ENCODE data around the gene DAP. TPM values are rescaled to one million over a fixed set of nuclear protein-coding genes. Genes with fewer than 3 reads are reported as not detected.

DAP gene
- total and polyA plus RNA-seq, 2 experiments from 2014 or later, result 35.7 to 37.6 TPM

GRCh38 chr5:10633271-10634049, 127.6 kb downstream of the DAP start:
- Histone ChIP-seq H3F3A (replicated peaks; ENCODE audit: low read depth) (0 out of 2 replicates have a peak, but pooled peaks cover 11% of the 10 kb centered on the region), H3K9me2 (ENCODE audit: insufficient read depth) (0 out of 2 replicates have a peak, but pooled peaks cover 2% of the 10 kb centered on the region), H3K79me2 (replicated peaks; ENCODE audit: insufficient read depth) (peaks cover 7% of the 10 kb centered on the region), H4K20me1 (replicated peaks; ENCODE audit: insufficient read depth) (no peaks in the 10 kb centered on the region), H3K4me3 (no peak overlapping the region), H3K27me3 (ENCODE audit: insufficient read depth) (no peaks in the 10 kb centered on the region), H3K4me1 (ENCODE audit: insufficient read depth) (peaks cover 33% of the 10 kb centered on the region), H3K36me3 (ENCODE audit: insufficient read depth) (no peaks in the 10 kb centered on the region), H3K4me2 (no peak overlapping the region), H2AFZ (no peak overlapping the region), H3K27ac (ENCODE audit: low read depth) (no peak overlapping the region)
- Mint-ChIP-seq H3K9me3 (no peaks in the 10 kb centered on the region; the same call in none of the 3 replicates), H3K4me1 (peaks cover 59% of the 10 kb centered on the region), H3K27me3 (ENCODE audit: insufficient read depth, low read depth, poor library complexity) (peaks cover 32% of the 10 kb centered on the region), H3K27ac (no peak overlapping the region), H3K36me3 (ENCODE audit: low read depth) (no peaks in the 10 kb centered on the region; the same call in 1 of the 3 replicates), H3K4me3 (no peak overlapping the region)
- no peak for TF ChIP-seq ETS1 (IDR thresholded peaks at IDR 0.05)
- no peak for DNase-seq (ENCODE audit: low spot score)
- no peak for ATAC-seq

- Mint-ChIP-seq H3K36me3 (ENCODE audit: low read depth) (no peaks in the 10 kb centered on the region; the same call in 2 of the 3 replicates), H3K4me3 (no peak overlapping the region), H3K27me3 (ENCODE audit: insufficient read depth, low read depth, poor library complexity) (peaks cover 32% of the 10 kb centered on the region), H3K9me3 (no peaks in the 10 kb centered on the region; the same call in none of the 3 replicates), H3K4me1 (peaks cover 50% of the 10 kb centered on the region), H3K27ac (peak overlapping the region; percentile 34; the same call in 1 of the 2 replicates)
- Histone ChIP-seq H4K20me1 (replicated peaks; ENCODE audit: insufficient read depth) (no peaks in the 10 kb centered on the region), H3K27ac (ENCODE audit: low read depth) (no peak overlapping the region), H3K79me2 (replicated peaks; ENCODE audit: insufficient read depth) (no peaks in the 10 kb centered on the region), H3K4me2 (no peak overlapping the region), H3K36me3 (ENCODE audit: insufficient read depth) (no peaks in the 10 kb centered on the region), H3K9me2 (ENCODE audit: insufficient read depth) (0 out of 2 replicates have a peak, but pooled peaks cover 2% of the 10 kb centered on the region), H3K4me1 (ENCODE audit: insufficient read depth) (peaks cover 24% of the 10 kb centered on the region), H3K4me3 (no peak overlapping the region), H3K27me3 (ENCODE audit: insufficient read depth) (no peaks in the 10 kb centered on the region), H2AFZ (no peak overlapping the region), H3F3A (replicated peaks; ENCODE audit: low read depth) (0 out of 2 replicates have a peak, but pooled peaks cover 11% of the 10 kb centered on the region)
- no peak for TF ChIP-seq REST (IDR thresholded peaks at IDR 0.05; ENCODE audit: unreplicated experiment)
- TF ChIP-seq ZNF331 (CRISPR knock-in tag; IDR thresholded peaks at IDR 0.05; ENCODE audit: low read depth), result no peak
- TF ChIP-seq ETS1 (IDR thresholded peaks at IDR 0.05), result no peak
- no peak for TF ChIP-seq ZNF114 (CRISPR knock-in tag; IDR thresholded peaks at IDR 0.05)
- no peak for TF ChIP-seq EZH2phosphoT487 (IDR thresholded peaks at IDR 0.05; ENCODE audit: unreplicated experiment)
- ATAC-seq (no peak), DNase-seq (ENCODE audit: low spot score) (no peak)
Observed at GRCh38 chr5:10632110-10632761, 128.8 kb downstream of the DAP start.
